Vein endothelial cell (primary cell): ENCODE data around the gene CHD9NB. TPM values are rescaled to one million over a fixed set of nuclear protein-coding genes. Genes with fewer than 3 reads are reported as not detected.

ENCODE experiments used
- total RNA-seq: library from RNA; depleted of rRNA; stranded (reverse); fragments of >200 nt; gene quantifications from 2 replicates; pipeline ENCODE4 v1.2.3, GENCODE V29; 2012

The CHD9NB gene
- total RNA-seq, result 0.38 and 0.65 TPM in 2 replicates

GRCh38 chr16:53052519-53053501 is at the start of gene CHD9NB:
Gene CHD9NB, minus strand, starts transcription at chr16:53052897. Its CDS starts 8,739 bp downstream, at chr16:53044158.

DNA sequence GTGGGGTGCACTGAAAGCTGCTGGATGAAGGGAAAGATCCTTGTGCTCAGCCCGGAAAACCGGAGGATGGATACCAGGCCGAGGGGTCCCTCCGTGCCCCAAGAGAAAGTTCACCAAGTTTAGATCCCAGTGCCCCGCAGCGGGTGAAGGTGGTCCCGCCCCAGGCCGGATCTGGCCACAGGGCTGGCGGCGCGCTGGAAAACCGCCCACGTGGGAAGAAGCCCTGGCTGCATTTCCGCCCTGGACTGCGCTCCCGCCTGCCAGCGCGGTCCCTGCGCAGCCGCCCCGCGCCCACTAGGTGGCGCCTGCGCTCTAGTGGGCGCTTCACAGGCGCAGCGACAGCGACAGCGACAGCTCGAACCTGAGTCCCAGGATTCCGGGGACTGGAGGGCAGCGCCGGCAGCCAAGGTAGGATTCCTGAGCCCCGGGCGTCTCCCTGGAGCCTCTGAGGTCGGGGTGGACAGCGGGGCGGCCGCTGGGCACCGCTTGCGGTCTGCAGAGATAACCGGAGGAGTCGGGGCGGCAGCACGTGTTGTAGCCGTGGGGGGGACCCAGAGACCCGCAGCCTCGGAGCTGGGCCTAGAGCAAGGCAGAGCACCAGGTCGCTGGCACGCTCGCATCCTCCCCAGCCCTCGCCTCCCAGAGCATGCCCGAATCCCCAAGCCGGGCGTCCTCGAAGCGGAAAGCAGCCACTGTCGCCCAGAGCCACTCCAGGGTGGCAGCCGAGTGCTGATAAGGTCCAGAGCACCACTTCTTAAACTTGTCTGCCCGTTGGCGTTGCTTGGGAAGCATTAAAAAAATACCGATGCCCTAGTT is 2.2 kb upstream of the CHD9NB start, which contains the start of gene CHD9:
CHD9 (plus strand) TSS at position 322 of the 816 bp plus-strand sequence. CDS start 101,099 bp downstream, outside the sequence.

Other genes with a start within 250 kb of the CHD9NB start
- 44.4 and 54.9 TPM in 2 replicates for gene CHD9, start 2.1 kb upstream of the CHD9NB start, total RNA-seq